ENCODE data around the gene C2orf80.
"Not testable (repeated sequence)": the region's sequence is repeated elsewhere in the genome, so short reads cannot be mapped to it uniquely, and the experiment has no call there.

The C2orf80 gene

GRCh38 chr2:208189810-208190503 is at the start of gene C2orf80:
Gene C2orf80 (minus strand): TSS chr2:208190030. CDS start chr2:208186986, 3,044 bp downstream.
- CTCF ChIA-PET = no interaction called here
- POLR2A ChIA-PET = no interaction called here
- TF ChIP-seq BHLHE40 (IDR thresholded peaks at IDR 0.05; ENCODE audit: borderline replicate concordance) (no peak), CTBP1 (IDR thresholded peaks at IDR 0.05; ENCODE audit: borderline replicate concordance) (no peak), HDGF (IDR thresholded peaks at IDR 0.05; ENCODE audit: borderline replicate concordance) (no peak), FOXK2 (IDR thresholded peaks at IDR 0.05) (no peak), FOXA1 (IDR thresholded peaks at IDR 0.05) (no peak), PKNOX1 (IDR thresholded peaks at IDR 0.05) (no peak), ELF4 (IDR thresholded peaks at IDR 0.05) (no peak), L3MBTL2 (conservative IDR thresholded peaks at IDR 0.05) (no peak), FOXM1 (IDR thresholded peaks at IDR 0.05; ENCODE audit: borderline replicate concordance) (no peak)
- no peak for DNase-seq (ENCODE audit: extremely low spot score)

- DNase-seq (ENCODE audit: extremely low spot score) = no peak
- CTCF ChIA-PET = no interaction called here
- POLR2A ChIA-PET = no interaction called here
- TF ChIP-seq SP1 (IDR thresholded peaks at IDR 0.05) (no peak), FOXM1 (IDR thresholded peaks at IDR 0.05; ENCODE audit: borderline replicate concordance) (no peak)
These were observed 46.0 kb upstream of the C2orf80 start for GRCh38 chr2:208235860-208236259.

- no peak for DNase-seq (ENCODE audit: extremely low spot score)
- ChIA-PET CTCF (interaction anchor here (0.6 to 1.6 kb wide), 3 partner anchors 9 to 62 kb away, joined by 3 to 4 read pairs (median 3); no protein-coding TSS in a partner anchor), POLR2A (no interaction called here)
- no peak for TF ChIP-seq ELF4 (IDR thresholded peaks at IDR 0.05)
- no peak for TF ChIP-seq LEF1 (IDR thresholded peaks at IDR 0.05; ENCODE audit: borderline replicate concordance)
- no peak for TF ChIP-seq L3MBTL2 (conservative IDR thresholded peaks at IDR 0.05)
- no peak for TF ChIP-seq SUZ12 (IDR thresholded peaks at IDR 0.05)
- no peak for TF ChIP-seq CTBP1 (IDR thresholded peaks at IDR 0.05; ENCODE audit: borderline replicate concordance)
- no peak for TF ChIP-seq ARNT (IDR thresholded peaks at IDR 0.05)
- no peak for TF ChIP-seq SP1 (IDR thresholded peaks at IDR 0.05)
- no peak for TF ChIP-seq FOXM1 (IDR thresholded peaks at IDR 0.05; ENCODE audit: borderline replicate concordance)
- no peak for TF ChIP-seq FOXA1 (IDR thresholded peaks at IDR 0.05)
- TF ChIP-seq NFRKB (IDR thresholded peaks at IDR 0.05) = no peak
- no peak for TF ChIP-seq PKNOX1 (IDR thresholded peaks at IDR 0.05)
- no peak for TF ChIP-seq HDGF (IDR thresholded peaks at IDR 0.05; ENCODE audit: borderline replicate concordance)
- TF ChIP-seq TARDBP (IDR thresholded peaks at IDR 0.05) = no peak
- no peak for TF ChIP-seq ZNF384 (IDR thresholded peaks at IDR 0.05)
- TF ChIP-seq BHLHE40 (IDR thresholded peaks at IDR 0.05; ENCODE audit: borderline replicate concordance) = no peak
- TF ChIP-seq FOXK2 (IDR thresholded peaks at IDR 0.05) = no peak
These were observed 45.0 kb upstream of the C2orf80 start for GRCh38 chr2:208234786-208235185.

- DNase-seq (ENCODE audit: extremely low spot score) = no peak
- TF ChIP-seq ELF4 (IDR thresholded peaks at IDR 0.05) = no peak
- POLR2A ChIA-PET = no interaction called here
- CTCF ChIA-PET = interaction anchor here (1.3 kb wide), 1 partner anchor 53 kb away, joined by 4 read pairs; no protein-coding TSS in a partner anchor
These were observed 38.6 kb upstream of the C2orf80 start for GRCh38 chr2:208228476-208228875.

- ChIA-PET POLR2A (no interaction called here), CTCF (no interaction called here)
- no peak for DNase-seq (ENCODE audit: extremely low spot score)
- TF ChIP-seq HDGF (IDR thresholded peaks at IDR 0.05; ENCODE audit: borderline replicate concordance) = no peak
- no peak for TF ChIP-seq ELF4 (IDR thresholded peaks at IDR 0.05)
- TF ChIP-seq ARNT (IDR thresholded peaks at IDR 0.05) = no peak
- TF ChIP-seq BHLHE40 (IDR thresholded peaks at IDR 0.05; ENCODE audit: borderline replicate concordance) = no peak
- TF ChIP-seq TARDBP (IDR thresholded peaks at IDR 0.05) = no peak
- no peak for TF ChIP-seq FOXA1 (IDR thresholded peaks at IDR 0.05)
- no peak for TF ChIP-seq NFRKB (IDR thresholded peaks at IDR 0.05)
- TF ChIP-seq FOXM1 (IDR thresholded peaks at IDR 0.05; ENCODE audit: borderline replicate concordance) = no peak
- TF ChIP-seq SUZ12 (IDR thresholded peaks at IDR 0.05) = no peak
- TF ChIP-seq LEF1 (IDR thresholded peaks at IDR 0.05; ENCODE audit: borderline replicate concordance) = no peak
- TF ChIP-seq CTBP1 (IDR thresholded peaks at IDR 0.05; ENCODE audit: borderline replicate concordance) = no peak
These were observed 37.9 kb upstream of the C2orf80 start for GRCh38 chr2:208227581-208228232.

GRCh38 chr2:208224802-208225201 is 35.0 kb upstream of the C2orf80 start:
- ChIA-PET CTCF (no interaction called here), POLR2A (no interaction called here)
- no peak for DNase-seq (ENCODE audit: extremely low spot score)
- TF ChIP-seq ARNT (IDR thresholded peaks at IDR 0.05) (no peak), TARDBP (IDR thresholded peaks at IDR 0.05) (no peak), FOXM1 (IDR thresholded peaks at IDR 0.05; ENCODE audit: borderline replicate concordance) (no peak)

- CTCF ChIA-PET = no interaction called here
- DNase-seq (ENCODE audit: extremely low spot score) = peak; percentile 16
- no peak for TF ChIP-seq SP1 (IDR thresholded peaks at IDR 0.05)
- TF ChIP-seq NFRKB (IDR thresholded peaks at IDR 0.05) = no peak
- POLR2A ChIA-PET = no interaction called here
These were observed 32.5 kb upstream of the C2orf80 start for GRCh38 chr2:208222351-208222750.

- CTCF ChIA-PET; POLR2A ChIA-PET; DNase-seq (ENCODE audit: extremely low spot score): not testable (repeated sequence)
These were observed 32.0 kb upstream of the C2orf80 start for GRCh38 chr2:208221873-208222272.

Data from HEK293T (cell line).